HG02840 (cell line): ENCODE data around the gene SH3GLB1.

ENCODE experiments used
- ATAC-seq: cut with Tn5 transposase; IDR thresholded peaks from one replicate; pipeline ENCODE4 v1.9.1; 2021; ENCODE audit warnings: mild to moderate bottlenecking, moderate library complexity, moderate number of reproducible peaks; ENCODE audit not compliant: unreplicated experiment, low FRiP score

The SH3GLB1 gene

DNA sequence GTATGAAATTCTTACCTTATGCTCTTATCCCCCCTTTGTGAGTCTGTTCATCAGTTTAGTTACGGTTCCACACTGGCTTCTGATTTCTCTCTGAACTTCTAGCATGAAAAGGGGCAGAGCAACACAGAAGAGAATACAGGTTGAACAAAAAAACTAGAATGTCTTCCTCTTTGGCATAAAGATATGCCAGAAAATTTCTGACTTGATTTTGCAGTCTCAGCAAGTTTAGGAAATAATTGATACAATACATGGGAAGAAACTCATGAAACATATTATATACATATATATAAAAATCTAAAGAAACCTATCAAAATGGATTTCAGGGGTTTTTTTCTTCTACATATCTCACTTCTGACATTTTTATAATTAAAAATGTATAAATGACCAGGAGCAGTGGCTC lies 27.0 kb downstream of the SH3GLB1 start:
- ATAC-seq = no peak

DNA sequence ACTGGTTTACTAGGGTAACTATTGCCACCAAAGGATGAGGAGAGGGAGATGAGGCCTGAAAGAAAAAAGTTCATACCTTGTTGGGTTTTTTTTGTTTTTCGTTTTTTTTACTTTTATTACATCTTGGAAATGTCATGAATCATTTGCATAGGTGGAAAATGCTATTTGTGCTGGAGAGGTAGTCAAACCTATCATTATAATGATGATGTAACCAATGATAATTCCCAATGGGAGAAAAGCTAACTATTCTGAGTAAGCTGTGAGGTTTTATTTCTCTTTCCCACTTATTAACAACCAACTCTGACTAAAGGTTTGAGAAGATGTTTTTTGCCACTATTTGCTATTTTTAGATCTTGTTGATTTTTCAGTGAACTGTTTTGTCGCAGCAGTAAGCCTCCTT lies 29.0 kb downstream of the SH3GLB1 start:
- ATAC-seq = no peak

DNA sequence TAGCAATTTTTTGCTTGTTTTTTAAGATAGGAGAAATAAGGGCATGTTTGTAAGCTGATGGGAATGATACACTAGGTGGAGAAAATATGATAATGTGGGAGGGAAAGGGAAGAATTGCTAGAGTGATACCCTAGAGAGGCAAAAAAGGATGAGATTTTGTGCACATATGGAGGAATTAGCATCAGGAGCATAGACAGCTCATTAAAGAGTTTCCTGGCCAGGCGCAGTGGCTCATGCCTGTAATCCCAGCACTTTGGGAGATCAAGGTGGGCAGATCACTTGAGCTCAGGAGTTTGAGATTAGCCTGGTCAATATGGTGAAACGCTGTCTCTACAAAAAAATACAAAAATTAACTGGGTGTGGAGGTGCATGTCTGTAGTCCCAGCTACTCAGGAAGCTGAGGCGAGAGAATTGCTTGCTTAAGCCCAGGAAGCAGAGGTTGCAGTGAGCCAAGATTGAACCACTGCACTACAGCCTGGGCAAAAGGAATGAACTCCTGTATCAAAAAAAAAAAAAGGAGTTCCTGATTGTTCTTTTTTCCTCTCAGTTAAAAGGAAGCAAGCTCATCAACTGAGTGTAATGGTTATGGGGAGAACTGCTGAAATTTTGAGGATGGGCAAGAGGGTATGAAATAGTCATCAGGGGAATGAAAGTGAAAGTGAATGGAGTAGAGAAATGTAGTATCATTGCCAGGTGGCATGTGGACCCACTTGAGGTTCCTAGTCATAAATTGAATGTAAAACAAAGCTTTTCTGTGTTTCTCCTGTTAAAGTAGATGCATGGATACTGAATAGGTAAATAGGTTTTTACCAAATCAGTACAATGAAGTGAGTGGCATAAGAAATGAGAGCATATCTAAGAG lies 35.5 kb downstream of the SH3GLB1 start:
- ATAC-seq = no peak

DNA sequence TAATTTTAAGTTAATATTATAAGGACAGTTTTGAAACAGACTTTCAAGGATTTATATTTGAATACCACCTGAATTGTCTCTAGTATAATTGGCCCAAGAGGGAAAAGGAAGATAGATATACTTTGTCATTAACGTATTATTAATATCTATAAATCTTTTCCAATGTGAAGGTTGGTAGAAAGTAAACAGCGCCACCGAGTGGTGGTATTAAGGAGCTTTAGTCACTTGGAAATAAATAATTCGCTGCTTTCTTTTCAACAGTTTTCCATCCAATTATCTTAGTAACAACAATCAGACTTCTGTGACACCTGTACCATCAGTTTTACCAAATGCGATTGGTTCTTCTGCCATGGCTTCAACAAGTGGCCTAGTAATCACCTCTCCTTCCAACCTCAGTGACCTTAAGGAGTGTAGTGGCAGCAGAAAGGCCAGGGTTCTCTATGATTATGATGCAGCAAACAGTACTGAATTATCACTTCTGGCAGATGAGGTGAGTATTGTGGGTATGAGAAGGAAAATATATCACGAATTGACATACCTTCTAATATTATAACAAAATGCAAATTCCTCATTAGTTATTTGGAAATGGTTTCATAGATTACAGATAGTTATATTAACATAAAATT lies 37.7 kb downstream of the SH3GLB1 start:
- ATAC-seq = no peak

DNA sequence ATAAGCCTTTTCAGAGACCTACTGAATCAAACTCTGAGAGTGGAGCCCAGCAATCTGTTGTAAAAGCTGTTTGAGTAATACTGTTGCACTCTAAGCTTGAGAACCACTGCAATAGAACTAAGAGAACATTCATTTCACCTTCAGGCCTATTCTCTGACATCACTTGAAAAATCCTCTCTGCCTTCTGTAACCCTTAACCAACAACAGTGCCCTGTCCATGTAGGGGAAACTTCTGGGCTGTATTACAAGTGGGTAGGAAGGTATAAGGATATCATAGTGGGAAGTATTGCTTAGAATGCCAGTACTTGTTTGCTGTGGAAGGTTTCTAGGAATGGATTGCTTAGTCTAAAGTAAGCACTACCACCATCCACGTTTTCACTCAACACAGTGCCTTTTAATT lies 42.9 kb downstream of the SH3GLB1 start:
- no peak for ATAC-seq

DNA sequence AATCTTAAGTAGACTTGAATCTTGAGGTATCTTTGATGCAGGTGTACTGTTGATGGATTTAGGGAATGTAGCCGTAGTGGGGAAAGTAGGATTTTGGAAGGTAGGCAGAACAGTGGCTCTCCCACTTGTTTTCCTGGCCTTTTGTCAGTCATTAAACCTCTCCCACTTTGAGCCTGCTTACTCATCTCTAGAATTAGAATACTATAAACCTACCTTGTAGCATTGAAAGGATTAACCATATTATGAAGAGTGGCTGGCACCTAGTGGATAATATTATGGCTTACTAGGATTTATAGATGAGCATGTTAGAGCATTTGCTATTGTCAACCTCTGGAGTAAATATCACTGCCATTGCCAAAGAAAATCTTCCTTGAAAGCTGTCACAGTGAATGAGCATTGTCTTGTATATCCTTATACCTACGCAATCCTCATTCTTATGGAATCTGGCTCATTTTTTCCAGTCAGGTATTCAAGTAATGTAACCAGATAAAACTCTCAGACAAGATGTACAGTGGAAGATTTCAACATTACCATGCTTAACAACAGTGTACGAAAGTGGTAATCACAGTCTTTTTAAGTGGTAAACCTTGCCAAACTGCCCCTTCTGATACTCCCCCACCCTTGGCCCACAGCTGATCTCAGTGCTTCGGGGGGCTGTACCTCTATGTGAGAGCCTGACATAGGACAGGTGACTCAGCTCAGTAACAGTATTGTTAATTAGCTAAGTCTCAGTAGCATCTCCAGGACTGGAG lies 44.4 kb downstream of the SH3GLB1 start:
- no peak for ATAC-seq

DNA sequence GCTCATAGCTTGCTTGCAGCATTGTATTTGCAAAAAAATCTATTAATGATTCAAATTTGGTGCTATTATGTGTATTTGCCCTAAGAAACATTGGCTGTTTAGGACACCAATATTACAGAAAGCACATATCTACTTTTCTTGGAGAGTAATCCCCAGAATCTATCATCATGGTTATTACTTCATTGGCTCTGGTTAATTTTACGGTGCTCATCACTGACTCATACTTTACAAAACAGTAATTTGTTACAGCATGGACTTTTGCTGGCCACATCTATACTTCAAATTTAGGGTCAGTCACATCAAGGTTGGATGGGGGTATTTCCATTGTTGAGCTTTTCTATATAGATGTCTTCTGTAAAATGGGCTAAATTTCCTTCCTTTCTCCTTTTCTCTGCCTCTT lies 45.7 kb downstream of the SH3GLB1 start:
- no peak for ATAC-seq

DNA sequence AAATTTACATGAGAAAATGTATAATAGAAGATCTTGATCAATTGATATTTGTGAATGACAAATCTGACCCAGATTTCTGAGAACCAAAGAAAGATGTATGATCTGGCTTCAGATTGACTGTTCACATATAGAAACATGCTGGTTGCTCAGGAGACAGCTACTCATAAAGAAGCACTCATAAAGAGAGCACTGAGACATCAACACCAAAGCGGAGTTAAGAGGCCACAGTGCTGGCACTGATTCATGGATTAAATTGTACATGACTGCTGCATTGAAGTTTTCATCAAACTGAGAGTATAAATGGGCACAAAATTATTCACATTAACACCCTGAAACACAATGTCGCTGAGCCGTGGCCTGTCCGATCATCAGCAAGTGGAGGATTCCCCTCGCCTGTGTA lies 46.2 kb downstream of the SH3GLB1 start:
- no peak for ATAC-seq

DNA sequence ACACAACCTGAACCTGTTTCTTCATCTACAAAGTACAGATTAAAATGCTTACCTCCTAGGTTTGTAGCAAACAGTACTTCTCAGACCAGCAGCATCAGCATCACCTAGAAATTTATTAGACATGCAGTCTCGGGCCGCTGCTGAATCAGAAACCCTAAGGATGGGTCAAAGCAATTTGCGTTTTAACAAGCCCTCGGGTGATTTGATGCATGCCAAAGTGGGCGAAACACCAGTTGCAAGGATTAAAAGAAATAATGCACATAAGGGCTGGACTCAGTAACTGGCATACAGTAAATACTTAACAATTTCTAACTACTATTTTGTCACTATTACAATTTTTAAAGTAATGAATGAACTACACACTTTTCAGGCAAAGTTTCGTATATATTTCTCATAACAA lies 47.5 kb downstream of the SH3GLB1 start:
- no peak for ATAC-seq

DNA sequence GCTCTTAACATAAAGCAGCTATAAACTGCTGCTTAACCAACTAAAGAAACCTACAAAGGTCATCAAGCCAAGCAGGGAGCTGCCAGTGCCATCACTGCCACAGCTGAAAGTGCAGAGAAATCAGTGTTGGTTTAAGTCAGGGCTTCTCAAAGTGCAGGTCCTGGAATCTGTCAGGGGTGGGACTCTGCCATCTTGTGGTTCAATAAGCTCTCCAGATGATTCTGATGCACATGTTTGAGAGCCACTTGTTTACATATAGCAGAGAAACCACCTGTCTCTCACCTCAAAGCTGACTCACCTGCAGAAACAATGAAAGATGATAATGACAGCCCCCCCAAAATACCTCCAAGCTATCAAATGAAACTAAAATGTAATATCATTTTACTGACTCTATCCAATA lies 49.3 kb downstream of the SH3GLB1 start:
- ATAC-seq = no peak

DNA sequence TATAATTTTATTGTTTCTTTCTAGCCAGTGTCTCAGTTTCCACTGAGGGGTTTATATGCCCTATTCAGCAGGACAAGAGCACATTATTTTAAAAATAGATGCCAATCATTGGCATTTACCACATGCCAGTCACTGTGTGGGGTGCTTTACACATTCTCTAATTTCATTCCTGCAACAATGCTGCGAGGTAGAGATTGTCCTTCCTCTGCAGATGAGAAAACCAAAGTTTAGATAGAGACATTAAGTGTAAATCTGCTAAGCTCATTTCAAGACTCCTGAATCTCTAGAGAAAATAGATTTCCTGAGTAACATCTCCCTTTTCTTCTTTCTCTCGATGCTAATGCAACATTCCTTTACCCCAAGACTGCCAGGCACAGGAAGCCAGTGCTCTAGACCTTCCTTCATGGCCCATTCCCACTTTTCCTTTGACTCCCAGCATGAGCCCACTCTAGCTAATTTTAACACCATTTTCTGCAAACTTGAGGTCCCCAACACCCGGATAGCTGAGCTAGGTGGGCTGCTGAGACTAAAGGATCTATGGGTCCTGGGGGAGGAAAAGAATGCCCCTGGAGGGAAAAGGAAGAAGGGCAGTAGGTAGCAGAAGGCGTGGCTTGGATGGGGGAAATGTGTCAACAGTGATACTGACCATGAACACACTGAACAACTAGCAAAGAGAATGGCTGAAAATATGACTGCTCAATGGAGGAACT lies 50.0 kb downstream of the SH3GLB1 start:
- no peak for ATAC-seq

DNA sequence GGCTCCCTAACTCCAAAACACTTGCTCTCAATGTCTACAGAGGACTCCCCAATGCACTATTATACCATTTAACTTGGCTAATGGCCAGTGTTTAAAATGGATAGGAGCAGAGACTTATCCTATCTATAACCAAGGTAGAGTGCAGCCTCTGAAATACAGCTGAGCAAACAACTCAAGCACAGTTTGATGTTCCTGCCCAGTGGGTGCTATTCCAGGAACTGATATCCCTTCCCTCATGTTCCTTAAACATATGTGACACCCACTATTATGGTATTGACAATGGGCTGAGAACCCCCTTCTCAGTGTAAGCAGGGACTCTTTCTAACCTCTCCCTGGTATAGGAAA lies 51.7 kb downstream of the SH3GLB1 start:
- no peak for ATAC-seq

DNA sequence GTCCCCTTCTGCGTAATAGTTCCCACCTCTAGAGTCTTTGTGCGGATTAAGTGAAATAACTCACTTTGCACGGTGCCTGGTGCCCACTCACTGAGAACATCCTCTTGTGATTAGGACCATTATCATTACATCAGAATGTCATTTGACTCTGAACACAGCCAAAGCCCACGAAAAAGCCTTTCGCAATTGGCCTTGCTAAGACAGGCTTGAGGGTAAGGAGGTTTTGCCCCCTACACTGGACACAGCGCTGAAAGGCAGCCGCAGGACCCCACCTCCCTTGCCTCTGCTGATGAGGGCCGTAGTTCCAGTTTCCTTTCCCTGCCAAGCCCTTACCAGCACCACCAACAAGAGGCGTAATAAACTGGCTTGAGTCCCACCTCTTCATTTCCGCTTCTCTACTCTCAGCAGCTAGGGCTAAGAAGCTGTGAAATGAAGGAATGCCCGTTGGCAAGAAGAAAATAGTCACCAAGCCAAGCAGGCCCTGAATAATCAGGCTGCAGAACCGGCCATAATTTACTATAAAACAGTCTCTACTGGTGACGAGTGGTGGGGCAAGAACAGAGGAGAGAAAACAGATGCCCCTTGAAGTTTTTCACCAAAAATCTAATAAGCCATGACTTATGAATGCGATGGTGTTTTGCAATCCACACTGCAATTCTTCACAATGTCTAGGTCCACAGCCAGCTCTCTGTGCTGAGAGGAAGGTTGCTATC lies 53.1 kb downstream of the SH3GLB1 start:
- no peak for ATAC-seq

DNA sequence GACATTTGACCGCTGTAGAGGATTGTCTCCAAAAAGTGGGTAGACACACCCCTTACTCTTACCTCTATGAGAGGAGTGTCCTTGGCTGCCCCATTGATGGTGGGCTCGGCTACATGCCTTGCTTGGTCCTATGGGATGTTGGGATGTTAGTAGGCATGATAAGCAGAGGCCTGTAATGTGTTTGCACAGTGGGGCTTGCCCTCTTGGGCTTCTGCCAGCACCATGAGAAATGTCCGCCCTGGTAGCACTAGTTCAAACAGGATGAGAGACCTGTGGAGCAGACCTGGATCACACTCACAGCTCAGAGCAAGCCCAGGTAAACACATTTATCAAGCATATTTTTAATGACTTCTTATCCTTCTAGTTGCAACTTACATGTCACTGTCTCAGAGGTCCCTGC lies 54.2 kb downstream of the SH3GLB1 start:
- no peak for ATAC-seq

DNA sequence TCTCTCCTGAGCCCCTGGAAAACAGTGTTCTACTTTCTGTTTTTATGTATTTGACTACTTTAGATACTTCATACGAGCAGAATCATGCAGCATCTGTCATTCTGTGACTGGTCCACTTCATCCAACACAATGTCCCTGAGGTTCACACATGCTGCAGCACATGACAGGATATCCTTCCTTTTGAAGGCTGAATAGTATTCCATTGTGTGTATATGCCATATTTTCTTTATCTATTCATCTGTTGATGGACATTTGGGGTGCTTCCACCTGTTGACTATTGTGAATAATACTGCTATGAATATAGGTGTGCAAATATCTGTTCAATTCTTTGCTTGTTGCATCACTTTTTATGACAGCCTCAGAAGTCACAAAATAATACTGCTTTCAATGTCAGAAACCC lies 55.8 kb downstream of the SH3GLB1 start:
- no peak for ATAC-seq

DNA sequence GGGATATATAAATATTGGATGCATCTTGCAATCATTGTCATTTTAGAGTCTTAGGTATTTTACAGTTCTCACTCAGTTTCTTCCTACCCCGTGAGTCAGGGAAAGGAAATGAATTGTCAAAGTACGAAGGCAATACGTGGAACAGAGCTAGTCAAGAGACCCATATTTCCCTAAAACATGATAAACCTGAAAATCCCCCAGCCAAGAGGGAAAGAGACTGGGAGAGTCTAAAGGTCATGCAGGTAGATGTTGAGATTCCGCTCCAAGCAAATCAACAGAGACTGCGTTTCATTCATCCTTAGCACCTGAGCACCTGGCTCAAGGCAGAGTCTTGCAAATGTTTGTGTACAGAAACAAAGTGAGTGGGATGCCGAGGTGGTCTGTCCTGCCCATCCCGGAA lies 58.0 kb downstream of the SH3GLB1 start:
- ATAC-seq = no peak

DNA sequence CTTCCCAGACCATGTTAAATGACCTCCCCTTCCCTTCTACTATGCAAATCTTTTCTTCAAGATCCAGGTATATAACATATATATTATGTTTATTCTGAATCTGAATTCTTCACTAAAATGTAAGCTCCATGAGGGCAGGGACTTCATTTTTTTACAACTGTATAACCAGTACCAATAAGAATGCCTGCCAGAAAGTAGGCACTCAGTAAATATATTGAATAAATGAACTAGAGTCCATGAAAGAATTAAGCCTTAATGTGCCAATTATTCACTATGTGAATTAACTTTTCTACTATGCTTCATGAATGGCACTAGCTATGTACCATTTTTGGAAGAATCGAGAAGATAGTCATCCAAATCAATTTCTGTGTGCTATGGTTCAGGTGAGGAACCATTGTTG lies 60.1 kb downstream of the SH3GLB1 start:
- ATAC-seq = no peak

DNA sequence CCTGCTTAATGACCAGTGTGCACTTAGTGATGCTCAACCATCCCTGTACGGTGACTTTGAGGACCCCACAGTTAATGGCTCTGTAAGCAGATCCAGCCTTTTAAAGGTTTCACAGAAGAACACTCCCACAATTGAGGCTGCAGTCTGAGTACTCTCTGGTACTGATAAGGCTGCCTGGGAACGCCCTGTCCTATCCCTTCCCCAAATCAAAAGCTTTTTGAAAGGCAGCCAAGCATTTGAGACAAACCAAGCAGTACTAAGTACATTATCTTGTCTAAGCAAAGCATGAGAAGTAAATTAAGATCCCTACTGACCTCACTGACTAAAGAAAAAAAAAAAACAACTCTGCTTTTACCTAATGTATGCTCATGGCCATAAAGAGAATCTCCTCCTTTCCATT lies 60.7 kb downstream of the SH3GLB1 start:
- no peak for ATAC-seq

DNA sequence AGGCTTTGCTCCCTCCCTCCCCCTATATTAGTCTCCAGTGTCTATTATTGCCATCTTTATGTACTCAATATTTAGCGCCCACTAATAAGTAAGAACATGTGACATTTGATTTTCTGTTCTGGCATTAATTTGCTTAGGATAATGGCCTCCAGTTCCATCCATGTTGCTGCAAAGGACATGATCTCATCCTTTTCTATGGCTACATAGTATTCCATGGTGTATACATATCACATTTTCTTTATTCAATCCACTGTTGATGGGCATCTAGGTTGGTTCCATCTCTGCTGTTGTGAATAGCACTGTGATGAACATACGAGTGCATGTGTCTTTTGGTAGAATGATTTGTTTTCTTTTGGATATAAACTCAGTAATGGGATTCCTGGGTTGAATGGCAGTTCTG lies 61.3 kb downstream of the SH3GLB1 start:
- no peak for ATAC-seq

DNA sequence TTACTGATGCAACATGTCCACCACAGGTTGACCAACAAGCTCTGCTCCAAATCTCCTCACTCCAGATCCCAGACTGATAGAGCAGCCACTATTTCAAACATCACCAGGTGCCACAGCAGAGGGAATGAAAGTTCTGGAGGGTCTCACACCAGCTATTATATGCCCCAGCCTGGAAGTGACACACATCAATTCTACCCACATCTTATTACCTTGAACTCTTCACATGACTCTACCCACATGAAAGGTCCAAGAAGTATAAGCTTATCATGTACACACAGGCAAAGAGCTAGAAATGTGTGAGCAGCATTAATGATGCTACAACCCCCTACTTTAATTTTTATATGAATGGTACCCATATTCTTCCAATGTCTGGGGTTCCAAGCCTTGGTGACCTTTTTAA lies 64.2 kb downstream of the SH3GLB1 start:
- no peak for ATAC-seq
